Fibroblast of skin of left biceps (primary cell): Measurements from ENCODE around the gene ANKFN1.

Experiments
- DNase-seq, 2 experiments: peaks; one replicate each; pipeline ENCODE4 v3.0.0-alpha.2; 2013; ENCODE audit warnings: low read depth in 2 of 2

The ANKFN1 gene

GRCh38 chr17:56505154-56505756 lies 352.0 kb downstream of the ANKFN1 start:
- no peak for DNase-seq

GRCh38 chr17:56506349-56506748 lies 353.1 kb downstream of the ANKFN1 start:
- no peak for DNase-seq

DNA sequence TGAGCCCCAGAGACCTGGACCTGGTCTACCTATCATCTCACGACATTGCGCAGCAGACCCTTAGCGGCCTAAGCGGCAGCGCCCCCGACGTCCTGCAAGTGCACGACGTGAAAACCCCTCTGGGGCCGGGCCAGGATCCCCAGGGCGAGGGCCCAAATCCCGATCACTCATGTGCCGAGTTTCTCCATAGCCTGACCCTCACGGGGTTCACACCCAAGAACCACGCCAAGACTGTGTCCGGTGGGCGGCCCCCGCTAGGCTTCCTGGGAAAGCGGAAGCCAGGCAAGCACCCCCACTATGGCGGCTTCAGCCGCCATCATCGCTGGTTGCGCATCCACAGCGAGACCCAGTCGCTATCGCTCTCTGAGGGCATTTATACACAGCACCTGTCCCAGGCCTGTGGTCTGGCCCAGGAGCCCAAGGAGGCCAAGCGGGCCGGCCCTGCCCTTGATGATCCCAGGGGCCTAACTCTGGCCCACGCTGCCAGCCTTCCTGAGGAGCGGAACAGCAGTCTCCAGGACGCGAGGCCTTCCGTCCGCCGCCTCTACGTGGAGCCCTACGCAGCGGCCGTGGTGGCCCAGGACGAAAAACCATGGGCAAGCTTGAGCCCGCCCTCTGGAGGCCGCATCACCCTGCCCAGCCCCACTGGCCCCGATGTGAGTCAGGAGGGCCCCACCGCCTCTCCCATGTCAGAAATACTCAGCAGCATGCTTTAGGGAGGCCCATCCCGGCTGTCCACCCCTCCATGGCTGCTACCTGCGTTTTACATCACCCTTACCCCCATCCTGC lies 357.5 kb downstream of the ANKFN1 start:
- DNase-seq: no peak

DNA sequence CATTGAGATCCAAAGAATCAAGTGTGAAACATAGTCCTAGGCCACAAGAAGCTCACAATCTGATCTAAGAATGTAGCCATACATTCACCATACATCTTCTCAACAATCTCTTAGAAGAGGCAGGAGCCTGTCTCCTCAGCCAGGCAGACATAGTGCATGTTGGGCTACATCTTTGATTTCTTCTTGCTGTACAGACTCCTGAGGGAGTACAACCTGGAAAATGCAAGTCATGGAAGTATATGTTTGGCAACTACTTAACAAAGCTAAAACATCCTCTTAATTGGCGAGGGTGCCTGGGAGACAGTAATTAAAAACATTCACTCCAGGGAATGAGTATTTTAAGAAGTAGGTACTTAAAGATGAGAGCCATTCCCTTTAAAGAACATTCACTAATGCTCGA lies 361.0 kb downstream of the ANKFN1 start:
- DNase-seq: no peak

DNA sequence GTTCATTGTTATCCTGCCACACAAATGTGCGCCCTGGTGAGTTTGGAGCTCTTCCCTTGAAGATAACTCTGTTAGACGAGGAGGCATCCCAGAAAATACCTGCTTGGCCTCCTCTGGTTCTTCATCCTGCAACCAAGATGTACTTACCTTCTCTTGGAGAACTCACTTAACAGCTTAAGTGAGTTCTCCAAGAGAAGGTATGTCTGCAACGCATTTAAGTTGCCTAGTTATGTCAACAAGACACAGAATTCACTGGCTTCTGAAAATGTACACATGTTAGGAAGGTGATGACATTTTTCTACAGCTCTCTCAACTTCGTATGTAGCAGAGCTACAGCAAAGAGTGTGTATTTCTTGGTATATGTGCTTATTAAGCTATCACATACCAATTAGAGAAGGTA lies 361.6 kb downstream of the ANKFN1 start:
- DNase-seq: no peak

GRCh38 chr17:56521414-56522141 lies 368.3 kb downstream of the ANKFN1 start:
- DNase-seq: no peak

DNA sequence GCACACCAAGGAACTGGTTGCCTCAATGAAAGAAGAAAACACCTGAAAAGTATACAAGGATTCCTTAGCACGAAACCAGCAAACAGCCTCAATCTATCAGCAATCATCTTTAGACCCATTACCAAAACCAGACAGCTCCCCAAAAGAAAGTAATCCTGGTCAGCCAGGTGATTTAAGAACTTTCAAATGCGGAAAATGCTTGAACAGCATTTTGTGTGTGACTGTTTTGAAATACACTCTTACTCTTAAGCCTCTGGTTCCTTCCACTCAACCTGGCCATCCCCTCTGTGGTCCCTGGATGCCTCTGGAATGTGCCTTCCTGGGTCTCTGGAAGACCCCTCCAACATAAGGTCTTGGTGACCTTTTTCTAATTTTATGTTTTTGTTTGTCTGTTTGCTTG lies 369.8 kb downstream of the ANKFN1 start:
- DNase-seq: no peak

- no peak for DNase-seq
Measured at GRCh38 chr17:56528696-56529095, 375.4 kb downstream of the ANKFN1 start.

- no peak for DNase-seq
Measured at GRCh38 chr17:56532926-56533325, 379.7 kb downstream of the ANKFN1 start.

- DNase-seq: no peak
Measured at GRCh38 chr17:56536766-56537165, 383.5 kb downstream of the ANKFN1 start.

GRCh38 chr17:56540836-56541235 lies 387.6 kb downstream of the ANKFN1 start:
- no peak for DNase-seq

DNA sequence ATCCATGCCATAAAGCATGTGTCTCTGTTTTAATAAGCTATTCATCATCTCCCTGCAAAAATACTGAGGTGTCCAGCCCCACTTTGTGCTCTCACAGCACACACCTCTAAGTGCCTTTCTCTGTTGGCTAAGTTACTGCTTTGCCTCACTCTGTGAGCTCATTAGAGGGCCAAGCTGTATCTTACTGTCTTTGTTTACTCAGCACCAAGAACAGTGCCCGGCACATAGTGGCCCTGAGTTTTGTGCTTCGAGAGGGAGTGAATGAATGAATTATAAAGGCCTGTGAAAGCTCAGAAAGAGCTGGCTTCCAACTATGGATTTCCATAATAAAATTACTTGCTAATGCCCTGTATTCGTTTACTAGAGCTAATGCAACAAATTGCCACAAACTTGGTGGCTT lies 390.0 kb downstream of the ANKFN1 start:
- DNase-seq: no peak

- no peak for DNase-seq
Measured at GRCh38 chr17:56545106-56545505, 391.8 kb downstream of the ANKFN1 start.

DNA sequence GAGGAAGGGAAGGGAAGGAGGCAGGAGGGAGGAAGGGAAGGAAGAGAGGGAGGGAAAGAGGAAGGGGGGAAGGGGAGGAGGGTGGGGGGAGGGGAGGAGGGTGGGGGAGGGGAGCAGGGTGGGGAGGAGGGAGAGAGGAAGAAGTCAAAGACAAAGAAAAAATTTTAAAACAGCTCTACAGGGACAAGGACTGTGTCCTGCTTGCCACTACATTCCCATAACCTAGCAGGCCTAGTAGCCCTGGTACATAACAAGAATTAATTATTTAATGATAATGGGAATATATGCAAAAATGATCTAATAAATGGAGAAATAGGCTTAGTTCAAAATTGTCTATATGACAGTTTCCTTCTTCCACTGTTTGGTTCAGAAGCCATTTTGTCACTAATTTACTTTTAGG lies 392.7 kb downstream of the ANKFN1 start:
- DNase-seq: no peak

DNA sequence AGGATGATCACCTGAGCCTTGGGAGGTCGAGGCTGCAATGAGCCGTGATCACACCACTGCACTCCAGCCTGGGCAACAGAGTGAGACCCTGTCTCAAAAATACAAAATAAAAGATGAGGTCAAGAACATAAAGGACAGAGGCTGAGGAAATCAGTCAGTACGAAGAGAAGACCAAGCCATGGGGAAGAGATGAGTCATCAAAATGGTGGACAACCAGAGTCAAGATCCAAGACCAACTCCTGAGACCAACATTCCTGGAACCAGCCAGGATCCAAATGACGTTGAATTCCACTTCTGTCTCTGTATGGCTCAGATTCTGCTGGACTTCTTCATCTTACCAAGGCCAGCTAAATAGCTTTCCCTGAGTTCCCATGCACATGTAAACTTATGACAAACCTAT lies 395.4 kb downstream of the ANKFN1 start:
- no peak for DNase-seq

- no peak for DNase-seq
Measured at GRCh38 chr17:56549501-56549900, 396.2 kb downstream of the ANKFN1 start.

DNA sequence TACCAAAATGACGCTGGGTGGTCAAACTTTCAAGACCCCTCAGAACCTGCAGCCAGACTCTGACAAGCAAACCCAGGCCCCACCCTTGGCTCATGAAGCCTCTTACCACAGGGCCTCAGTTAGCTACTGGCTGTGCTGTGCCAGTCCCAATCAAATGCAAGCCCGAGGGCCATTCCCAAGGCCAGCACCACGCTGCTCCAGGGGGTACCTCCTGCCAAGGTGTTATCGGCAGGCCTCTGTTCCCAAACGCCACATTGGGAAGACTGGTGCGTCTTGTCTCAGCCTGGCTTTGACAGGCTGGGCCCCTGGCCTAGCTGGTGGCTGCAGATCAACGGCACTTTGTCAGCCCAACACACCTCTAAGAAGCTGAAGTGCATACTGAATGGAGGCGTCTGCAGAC lies 404.4 kb downstream of the ANKFN1 start:
- no peak for DNase-seq

DNA sequence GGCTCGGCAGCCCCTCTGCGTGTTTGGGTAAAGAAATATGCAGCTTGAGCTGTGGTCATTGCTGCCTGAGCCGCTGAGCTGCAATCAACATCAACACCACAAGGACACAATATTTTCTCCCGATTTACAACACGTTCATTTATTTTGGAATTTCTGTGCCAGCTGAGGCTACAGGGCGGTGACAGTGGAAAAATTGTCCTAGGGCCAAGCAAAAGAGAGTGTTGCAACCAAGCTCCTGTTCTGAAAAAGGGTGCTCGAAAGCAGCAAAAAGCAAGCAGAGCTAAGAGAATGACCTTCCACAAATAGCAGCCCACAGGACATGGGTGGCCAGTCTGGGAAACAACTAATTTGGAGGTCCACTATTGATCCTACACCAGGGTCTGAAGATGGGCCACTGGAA lies 404.8 kb downstream of the ANKFN1 start:
- no peak for DNase-seq
